GM18502 (cell line): ENCODE results near the gene PPP2R2D.
"Not testable (repeated sequence)": the region's sequence is repeated elsewhere in the genome, so short reads cannot be mapped to it uniquely, and the experiment has no call there.

Experiments
- ATAC-seq: cut with Tn5 transposase; IDR thresholded peaks from one replicate; pipeline ENCODE4 v1.9.1; 2021; ENCODE audit warnings: mild to moderate bottlenecking; ENCODE audit not compliant: unreplicated experiment, poor library complexity

The PPP2R2D gene

GRCh38 chr10:131987786-131988185 is 87.0 kb downstream of the PPP2R2D start:
- ATAC-seq, result not testable (repeated sequence)

GRCh38 chr10:131991726-131992125 is 90.9 kb downstream of the PPP2R2D start:
- no peak for ATAC-seq

GRCh38 chr10:131993275-131993674 is 92.5 kb downstream of the PPP2R2D start:
- no peak for ATAC-seq

- no peak for ATAC-seq
Measured at GRCh38 chr10:131994435-131994834, 93.6 kb downstream of the PPP2R2D start.

- ATAC-seq, result no peak
Measured at GRCh38 chr10:131996466-131997365, 95.9 kb downstream of the PPP2R2D start.

GRCh38 chr10:131997366-131998049 is 96.7 kb downstream of the PPP2R2D start:
- ATAC-seq, result no peak

- no peak for ATAC-seq
Measured at GRCh38 chr10:131998050-131998844, 97.4 kb downstream of the PPP2R2D start.

GRCh38 chr10:131998845-131999681 is 98.3 kb downstream of the PPP2R2D start:
- no peak for ATAC-seq

GRCh38 chr10:132001238-132001972 is 100.6 kb downstream of the PPP2R2D start:
- ATAC-seq, result no peak

- ATAC-seq, result no peak
Measured at GRCh38 chr10:132002004-132002403, 101.2 kb downstream of the PPP2R2D start.

GRCh38 chr10:132003282-132003924 is 102.6 kb downstream of the PPP2R2D start:
- no peak for ATAC-seq

GRCh38 chr10:132004052-132004451 is 103.2 kb downstream of the PPP2R2D start:
- ATAC-seq, result no peak

GRCh38 chr10:132005147-132005546 is 104.3 kb downstream of the PPP2R2D start:
- ATAC-seq, result no peak

- no peak for ATAC-seq
Measured at GRCh38 chr10:132006966-132007365, 106.2 kb downstream of the PPP2R2D start.

- ATAC-seq, result no peak
Measured at GRCh38 chr10:132007681-132008080, 106.9 kb downstream of the PPP2R2D start.
